Sigmoid colon (tissue), 4 donors: Measurements from ENCODE around the gene COL23A1.

Experiments used
- EP300 ChIP-seq, 4 donors: sonication (generic); formaldehyde crosslinking; IDR thresholded peaks; one replicate each; pipeline ENCODE4 v1.6.1; 2017; ENCODE audit warnings: antibody characterized with exemption in 4 of 4
- POLR2A ChIP-seq, 2 donors: fragments of 450-650 bp; IDR thresholded peaks; one replicate each; pipeline ENCODE4 v1.6.1; 2016; ENCODE audit warnings: antibody characterized with exemption in 2 of 2, mild to moderate bottlenecking in 2 of 2, moderate library complexity in 2 of 2
- TF ChIP-seq, protein P1 (sequence below), 4 experiments: fragments of 450-650 bp in 3 of 4; fragments of 200-600 bp in 1 of 4; IDR thresholded peaks; one replicate each; pipeline ENCODE4 v1.5.1; 2016 to 2019; ENCODE audit warnings: antibody characterized with exemption in 4 of 4, mild to moderate bottlenecking in 3 of 4, moderate library complexity in 2 of 4

DNA sequence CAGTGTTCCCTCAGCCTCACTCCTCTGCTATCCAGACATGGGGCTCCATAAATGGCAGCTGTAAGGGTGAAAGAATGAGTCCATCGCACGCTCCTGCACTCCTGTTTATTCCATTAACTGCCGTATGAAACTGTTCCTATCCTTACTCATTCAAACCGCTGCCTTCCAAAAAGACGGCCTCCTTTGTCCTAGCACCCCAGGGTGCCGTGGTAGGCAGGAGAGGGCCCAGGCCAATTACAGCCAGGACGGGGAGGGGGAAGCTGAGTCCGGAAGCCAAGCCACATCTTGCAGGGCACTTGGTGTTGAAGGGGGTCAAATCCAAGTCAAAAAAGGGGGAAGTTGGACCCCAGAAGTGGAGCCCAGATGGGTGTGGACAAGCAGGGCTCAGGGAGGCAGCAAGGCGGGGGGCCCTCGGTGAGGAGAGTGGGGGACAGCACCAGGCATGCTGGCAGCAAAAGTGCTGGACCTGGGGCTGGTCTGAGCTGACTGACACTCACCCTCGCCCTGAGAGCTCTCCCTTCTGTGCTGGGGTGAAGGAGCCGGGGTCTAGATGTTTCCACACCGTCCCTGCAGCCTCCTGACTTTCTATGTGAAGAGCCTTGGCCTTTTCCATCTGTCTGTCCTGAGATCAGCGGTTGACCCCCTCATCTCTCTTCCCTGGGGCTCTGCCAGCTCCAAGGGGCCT, 63.3 kb downstream of the COL23A1 start:
- TF ChIP-seq, protein P1, sequence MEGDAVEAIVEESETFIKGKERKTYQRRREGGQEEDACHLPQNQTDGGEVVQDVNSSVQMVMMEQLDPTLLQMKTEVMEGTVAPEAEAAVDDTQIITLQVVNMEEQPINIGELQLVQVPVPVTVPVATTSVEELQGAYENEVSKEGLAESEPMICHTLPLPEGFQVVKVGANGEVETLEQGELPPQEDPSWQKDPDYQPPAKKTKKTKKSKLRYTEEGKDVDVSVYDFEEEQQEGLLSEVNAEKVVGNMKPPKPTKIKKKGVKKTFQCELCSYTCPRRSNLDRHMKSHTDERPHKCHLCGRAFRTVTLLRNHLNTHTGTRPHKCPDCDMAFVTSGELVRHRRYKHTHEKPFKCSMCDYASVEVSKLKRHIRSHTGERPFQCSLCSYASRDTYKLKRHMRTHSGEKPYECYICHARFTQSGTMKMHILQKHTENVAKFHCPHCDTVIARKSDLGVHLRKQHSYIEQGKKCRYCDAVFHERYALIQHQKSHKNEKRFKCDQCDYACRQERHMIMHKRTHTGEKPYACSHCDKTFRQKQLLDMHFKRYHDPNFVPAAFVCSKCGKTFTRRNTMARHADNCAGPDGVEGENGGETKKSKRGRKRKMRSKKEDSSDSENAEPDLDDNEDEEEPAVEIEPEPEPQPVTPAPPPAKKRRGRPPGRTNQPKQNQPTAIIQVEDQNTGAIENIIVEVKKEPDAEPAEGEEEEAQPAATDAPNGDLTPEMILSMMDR (IDR thresholded peaks at IDR 0.05), result no peak
- TF ChIP-seq EP300 (IDR thresholded peaks at IDR 0.05) (no peak), POLR2A (IDR thresholded peaks at IDR 0.05) (no peak)
